ENCODE measurements around the gene DLEC1.

DNA sequence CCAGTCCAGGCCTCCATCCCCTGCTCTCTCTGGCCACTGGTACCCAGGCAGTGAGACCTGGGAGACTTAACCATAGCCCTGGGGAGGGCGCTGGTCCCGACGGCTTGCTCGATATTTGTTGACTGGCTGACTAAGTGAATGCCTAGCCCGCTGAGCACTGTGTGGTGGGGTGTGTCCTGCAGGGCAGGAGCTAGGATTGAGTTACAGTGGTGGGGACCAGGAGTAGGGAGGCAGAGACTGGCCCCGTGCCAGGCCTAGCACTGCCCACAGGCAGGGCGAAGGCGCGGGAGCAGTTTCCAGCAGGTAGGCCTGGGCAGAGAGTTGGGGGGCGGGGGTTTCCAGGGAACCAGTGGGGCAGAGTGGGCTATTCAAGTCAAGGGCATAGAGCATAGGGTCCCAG is 48.5 kb upstream of the DLEC1 start, which contains the start of gene VILL:
- TF ChIP-seq POLR2AphosphoS5 (IDR thresholded peaks at IDR 0.05) (no peak), POLR2A (IDR thresholded peaks at IDR 0.05) (no peak), EP300 (IDR thresholded peaks at IDR 0.05) (no peak)
- TF ChIP-seq, protein P1, sequence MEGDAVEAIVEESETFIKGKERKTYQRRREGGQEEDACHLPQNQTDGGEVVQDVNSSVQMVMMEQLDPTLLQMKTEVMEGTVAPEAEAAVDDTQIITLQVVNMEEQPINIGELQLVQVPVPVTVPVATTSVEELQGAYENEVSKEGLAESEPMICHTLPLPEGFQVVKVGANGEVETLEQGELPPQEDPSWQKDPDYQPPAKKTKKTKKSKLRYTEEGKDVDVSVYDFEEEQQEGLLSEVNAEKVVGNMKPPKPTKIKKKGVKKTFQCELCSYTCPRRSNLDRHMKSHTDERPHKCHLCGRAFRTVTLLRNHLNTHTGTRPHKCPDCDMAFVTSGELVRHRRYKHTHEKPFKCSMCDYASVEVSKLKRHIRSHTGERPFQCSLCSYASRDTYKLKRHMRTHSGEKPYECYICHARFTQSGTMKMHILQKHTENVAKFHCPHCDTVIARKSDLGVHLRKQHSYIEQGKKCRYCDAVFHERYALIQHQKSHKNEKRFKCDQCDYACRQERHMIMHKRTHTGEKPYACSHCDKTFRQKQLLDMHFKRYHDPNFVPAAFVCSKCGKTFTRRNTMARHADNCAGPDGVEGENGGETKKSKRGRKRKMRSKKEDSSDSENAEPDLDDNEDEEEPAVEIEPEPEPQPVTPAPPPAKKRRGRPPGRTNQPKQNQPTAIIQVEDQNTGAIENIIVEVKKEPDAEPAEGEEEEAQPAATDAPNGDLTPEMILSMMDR (IDR thresholded peaks at IDR 0.05): no peak

Data from gastroesophageal sphincter (tissue), 3 donors.